Heart left ventricle (tissue), 16 donors: ENCODE measurements around the gene PARD3. TPM values are rescaled to one million over a fixed set of nuclear protein-coding genes. Genes with fewer than 3 reads are reported as not detected.

Source experiments
- ATAC-seq, 4 donors: fragments of 200-7000 bp; cut with Tn5 transposase; one replicate each; pipeline ENCODE4 v1.9.1; 2020 to 2022; ENCODE audit warnings: moderate library complexity in 4 of 4, mild to moderate bottlenecking in 3 of 4, moderate number of reproducible peaks in 1 of 4
- DNase-seq, 5 donors: peaks; one replicate each; pipeline ENCODE4 v3.0.0-alpha.2; 2020
- H3K27ac ChIP-seq, 12 donors: fragments of 200-600 bp; sonication (generic) in 4 of 12; one replicate each; pipeline versions ENCODE4 v1.5.0 to v1.8.0; 2016 to 2022; ENCODE audit warnings: mild to moderate bottlenecking in 2 of 12
- H3K27me3 ChIP-seq, 9 donors: fragments of 200-600 bp; sonication (generic) in 2 of 9; one replicate each; pipeline versions ENCODE4 v1.5.1 to v1.8.0; 2016 to 2022; ENCODE audit warnings: mild to moderate bottlenecking in 3 of 9
- H3K36me3 ChIP-seq, 9 donors: fragments of 200-600 bp; sonication (generic) in 2 of 9; one replicate each; pipeline versions ENCODE4 v1.5.0 to v1.8.0; 2018 to 2022; ENCODE audit warnings: mild to moderate bottlenecking in 2 of 9
- H3K4me1 ChIP-seq, 12 donors: fragments of 200-600 bp; sonication (generic) in 4 of 12; one replicate each; pipeline versions ENCODE4 v1.5.0 to v1.8.0; 2016 to 2022; ENCODE audit warnings: mild to moderate bottlenecking in 3 of 12
- H3K4me3 ChIP-seq, 12 donors: fragments of 200-600 bp; sonication (generic) in 4 of 12; one replicate each; pipeline versions ENCODE4 v1.5.0 to v1.8.0; 2017 to 2022; ENCODE audit warnings: mild to moderate bottlenecking in 9 of 12, moderate library complexity in 4 of 12
- H3K9me3 ChIP-seq, 12 donors: fragments of 200-600 bp; sonication (generic) in 4 of 12; one replicate each; pipeline versions ENCODE4 v1.5.0 to v1.8.0; 2016 to 2022; ENCODE audit warnings: mild to moderate bottlenecking in 1 of 12
- CTCF ChIP-seq, 12 donors: fragments of 200-600 bp; sonication (generic) in 4 of 12; IDR thresholded peaks; one replicate each; pipeline versions ENCODE4 v1.5.0 to v1.8.0; 2018 to 2022; ENCODE audit warnings: antibody characterized with exemption in 12 of 12, mild to moderate bottlenecking in 5 of 12
- POLR2A ChIP-seq, 2 donors: fragments of 450-650 bp; IDR thresholded peaks; one replicate each; pipeline ENCODE4 v1.6.1; 2017; ENCODE audit warnings: antibody characterized with exemption in 2 of 2, mild to moderate bottlenecking in 2 of 2, moderate library complexity in 2 of 2
- WGBS, 4 donors: extraction: QIAGEN DNeasy Blood & Tissue Kit in 2 of 4; methylation state at CpG; one replicate each; pipeline versions ENCODE4 v1.1.5 to v1.1.7; 2013 to 2018; 5-methylcytosine and 5-hydroxymethylcytosine counted together
- intact Hi-C, 10 donors: fragments of 100-400 bp; cut with DNase I; formaldehyde crosslinking; loops; one replicate each; pipeline versions ENCODE4 v1.11.1 to v1.14.2; 2022
- polyA plus RNA-seq, 2 donors: library from polyadenylated mRNA; stranded (reverse); fragments of 200-250 nt; gene quantifications; one replicate each; pipeline ENCODE4 v1.2.3, GENCODE V29; 2013
- total RNA-seq, 9 donors: library from RNA; depleted of rRNA in 2 of 9; stranded (reverse); fragments of >200 nt in 2 of 9; fragmentation: NEBNext Ultra II Directional in 3 of 9; extraction: Animal tissue kit (Norgen Biotek cat#: 25700) in 3 of 9; gene quantifications; one replicate each; pipeline versions ENCODE4 v1.1.0 to v1.2.4, GENCODE V29; 2016 to 2023
- donor health status: ischemic (EF 13 %, LVEDD 7.1; RV severe dilation, severe dysfunction).
- donor health status: healthy with polysubstance abuse.
- donor health status: DM: no; HTN: yes; CAD: no.
- donor health status: DM: no; HTN: no; CAD: no.
- donor health status: ischemic (EF 25% LVEDD 6.9; RV normal size, moderate dysfunction).
- donor health status: ischemic (EF 25% LVEDD 5.7; RV mildly dilated, moderate dysfunction).
- donor health status: healthy.
- donor health status: DM: yes; HTN: yes; CAD: no.
- donor health status: ischemic (EF 35%, LVEDD 5.7; RV mildly dilated, moderate dysfunction).
- donor health status: nonischemic (EF 11% LVEDD 7.7; RV severe dilation, severe dysfunction).
- donor health status: DM: yes; HTN: yes; CAD: no.
- donor health status: PGD.
- donor health status: ischemic (EF 29% LVEDD 5.4; RV normal size, mild dysfunction).
- donor health status: nonischemic (EF 23%, LVEDD 6.1; RV moderate dilation, normal function).

The PARD3 gene
- total and polyA plus RNA-seq, 11 donors: 24.8 to 69.7 (median 33.1) TPM

GRCh38 chr10:34629084-34629483 lies 186.0 kb downstream of the PARD3 start:
- Histone ChIP-seq H3K9me3 (no peaks in the 10 kb centered on the region), H3K4me1 (peaks cover 0 to 34% (median 12%) of the 10 kb centered on the region in 12 donors), H3K27ac (no peak overlapping the region), H3K36me3 (no peaks in the 10 kb centered on the region), H3K27me3 (no peaks in the 10 kb centered on the region), H3K4me3 (no peak overlapping the region)
- DNase-seq (no peak), ATAC-seq (no peak)
- intact Hi-C loops: loop anchor here in 2 of 10 donors (5.0 to 10.0 kb wide), 2 partner anchors 104 to 1297 kb away; partner anchors contain the start of gene NRP1 (in 1 of the 2)
- TF ChIP-seq CTCF (IDR thresholded peaks at IDR 0.05): no peak
- no peak for TF ChIP-seq POLR2A (IDR thresholded peaks at IDR 0.05)
- 86 to 93% (median 88%) methylated on average over 5 of the region's 5 CpGs for WGBS, 4 donors

GRCh38 chr10:34628174-34628796 lies 186.8 kb downstream of the PARD3 start:
- Histone ChIP-seq H3K36me3 (no peaks in the 10 kb centered on the region), H3K4me1 (peaks cover 0 to 34% (median 12%) of the 10 kb centered on the region in 12 donors), H3K27ac (peak overlapping the region in 1 of 12 donors; percentile 26), H3K27me3 (no peaks in the 10 kb centered on the region), H3K9me3 (no peaks in the 10 kb centered on the region), H3K4me3 (no peak overlapping the region)
- intact Hi-C loops: loop anchor here in 2 of 10 donors (5.0 to 10.0 kb wide), 2 partner anchors 103 to 1296 kb away; partner anchors contain the start of gene NRP1 (in 1 of the 2)
- ATAC-seq (peak; percentile 90 to 98 (median 96)), DNase-seq (peak; percentile 76 to 89 (median 81))
- TF ChIP-seq POLR2A (IDR thresholded peaks at IDR 0.05) (no peak), CTCF (IDR thresholded peaks at IDR 0.05) (no peak)
- WGBS, 4 donors: 21 to 32% (median 29%) methylated on average over 8 of the region's 8 CpGs

GRCh38 chr10:34627741-34628140 lies 187.4 kb downstream of the PARD3 start:
- H3K36me3 ChIP-seq: no peaks in the 10 kb centered on the region
- DNase-seq (no peak), ATAC-seq (no peak)
- H3K9me3 ChIP-seq: no peaks in the 10 kb centered on the region
- no peak overlapping the region for H3K4me3 ChIP-seq
- no peaks in the 10 kb centered on the region for H3K27me3 ChIP-seq
- WGBS, 4 donors: 58 to 77% (median 63%) methylated on average over 3 of the region's 3 CpGs
- H3K4me1 ChIP-seq: peaks cover 0 to 34% (median 12%) of the 10 kb centered on the region in 12 donors
- H3K27ac ChIP-seq: no peak overlapping the region
- intact Hi-C loops: loop anchor here in 2 of 10 donors (5.0 to 10.0 kb wide), 2 partner anchors 103 to 1295 kb away; partner anchors contain the start of gene NRP1 (in 1 of the 2)
- no peak for TF ChIP-seq CTCF (IDR thresholded peaks at IDR 0.05)

GRCh38 chr10:34627331-34627730 lies 187.8 kb downstream of the PARD3 start:
- Histone ChIP-seq H3K4me1 (peaks cover 0 to 34% (median 12%) of the 10 kb centered on the region in 12 donors), H3K4me3 (no peak overlapping the region), H3K27me3 (no peaks in the 10 kb centered on the region), H3K9me3 (no peaks in the 10 kb centered on the region), H3K36me3 (no peaks in the 10 kb centered on the region), H3K27ac (no peak overlapping the region)
- 89 to 95% (median 91%) methylated on average over 6 of the region's 6 CpGs for WGBS, 4 donors
- intact Hi-C loops: loop anchor here in 2 of 10 donors (5.0 to 10.0 kb wide), 2 partner anchors 103 to 1295 kb away; partner anchors contain the start of gene NRP1 (in 1 of the 2)
- DNase-seq (no peak), ATAC-seq (no peak)
- TF ChIP-seq POLR2A (IDR thresholded peaks at IDR 0.05) (no peak), CTCF (IDR thresholded peaks at IDR 0.05) (no peak)
